Esophagus squamous epithelium (tissue), 4 donors: Measurements from ENCODE around the gene TBC1D22B.

Source experiments
- POLR2A ChIP-seq, 4 donors: fragments of 450-650 bp; IDR thresholded peaks; one replicate each; pipeline ENCODE4 v1.6.1; 2017; ENCODE audit warnings: antibody characterized with exemption in 4 of 4, mild to moderate bottlenecking in 4 of 4, moderate library complexity in 3 of 4
- TF ChIP-seq, protein P1 (sequence below), 6 experiments: fragments of 450-650 bp in 4 of 6; fragments of 200-600 bp in 2 of 6; sonication (generic) in 2 of 6; IDR thresholded peaks; one replicate each; pipeline ENCODE4 v1.5.1; 2016 to 2019; ENCODE audit warnings: antibody characterized with exemption in 6 of 6, mild to moderate bottlenecking in 4 of 6, moderate library complexity in 4 of 6

DNA sequence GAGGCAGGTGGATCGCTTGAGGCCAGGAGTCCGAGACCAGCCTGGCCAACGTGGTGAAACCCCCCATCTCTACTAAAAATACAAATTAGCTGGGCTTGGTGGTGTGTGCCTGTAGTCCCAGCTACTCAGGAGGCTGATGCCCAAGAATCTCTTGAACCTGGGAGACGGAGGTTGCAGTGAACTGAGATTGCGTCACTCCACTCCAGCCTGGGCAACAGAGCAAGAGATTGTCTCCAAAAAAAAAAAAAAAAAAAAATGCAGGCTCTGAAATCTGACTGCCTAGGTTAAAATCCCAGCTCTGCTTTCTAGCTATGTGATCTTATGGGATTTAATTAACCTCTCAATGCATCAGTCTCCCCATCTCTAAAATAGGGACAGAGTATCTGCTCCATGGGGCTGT, 3.6 kb downstream of the TBC1D22B start:
- TF ChIP-seq, protein P1, sequence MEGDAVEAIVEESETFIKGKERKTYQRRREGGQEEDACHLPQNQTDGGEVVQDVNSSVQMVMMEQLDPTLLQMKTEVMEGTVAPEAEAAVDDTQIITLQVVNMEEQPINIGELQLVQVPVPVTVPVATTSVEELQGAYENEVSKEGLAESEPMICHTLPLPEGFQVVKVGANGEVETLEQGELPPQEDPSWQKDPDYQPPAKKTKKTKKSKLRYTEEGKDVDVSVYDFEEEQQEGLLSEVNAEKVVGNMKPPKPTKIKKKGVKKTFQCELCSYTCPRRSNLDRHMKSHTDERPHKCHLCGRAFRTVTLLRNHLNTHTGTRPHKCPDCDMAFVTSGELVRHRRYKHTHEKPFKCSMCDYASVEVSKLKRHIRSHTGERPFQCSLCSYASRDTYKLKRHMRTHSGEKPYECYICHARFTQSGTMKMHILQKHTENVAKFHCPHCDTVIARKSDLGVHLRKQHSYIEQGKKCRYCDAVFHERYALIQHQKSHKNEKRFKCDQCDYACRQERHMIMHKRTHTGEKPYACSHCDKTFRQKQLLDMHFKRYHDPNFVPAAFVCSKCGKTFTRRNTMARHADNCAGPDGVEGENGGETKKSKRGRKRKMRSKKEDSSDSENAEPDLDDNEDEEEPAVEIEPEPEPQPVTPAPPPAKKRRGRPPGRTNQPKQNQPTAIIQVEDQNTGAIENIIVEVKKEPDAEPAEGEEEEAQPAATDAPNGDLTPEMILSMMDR (IDR thresholded peaks at IDR 0.05), result no peak
- no peak for TF ChIP-seq POLR2A (IDR thresholded peaks at IDR 0.05)
